ACC112 (cell line): ENCODE data around the gene EPM2AIP1.

Source experiments
- H2AFZ ChIP-seq: fragments of 200-600 bp; sonication (generic); one replicate; pipeline ENCODE4 v1.6.0; 2017; ENCODE audit warnings: antibody characterized with exemption, low read length; ENCODE audit not compliant: unreplicated experiment
- H3K27ac ChIP-seq: fragments of 200-600 bp; sonication (generic); 2 replicates; pipeline ENCODE4 v1.5.1; 2014; ENCODE audit warnings: low read depth, mild to moderate bottlenecking, antibody characterized with exemption, low read length, moderate library complexity
- H3K27me3 ChIP-seq: fragments of 200-600 bp; sonication (generic); 2 replicates; pipeline ENCODE4 v1.6.1; 2014; ENCODE audit warnings: mild to moderate bottlenecking, antibody characterized with exemption, low read length, moderate library complexity, mixed read lengths; ENCODE audit not compliant: insufficient read depth
- H3K36me3 ChIP-seq: fragments of 200-600 bp; sonication (generic); 2 replicates; pipeline ENCODE4 v1.6.1; 2016; ENCODE audit warnings: mild to moderate bottlenecking, antibody characterized with exemption, low read length, moderate library complexity, mixed read lengths; ENCODE audit not compliant: insufficient read depth
- H3K4me1 ChIP-seq: fragments of 200-600 bp; sonication (generic); one replicate; pipeline ENCODE4 v1.6.1; 2016; ENCODE audit warnings: low read length, mixed read lengths; ENCODE audit not compliant: insufficient read depth, unreplicated experiment, control insufficient read depth
- H3K4me3 ChIP-seq: fragments of 200-600 bp; sonication (generic); 2 replicates; pipeline ENCODE4 v1.5.1; 2014; ENCODE audit warnings: mild to moderate bottlenecking, low read depth, low read length
- H3K79me2 ChIP-seq: fragments of 200-600 bp; sonication (generic); one replicate; pipeline ENCODE4 v1.6.0; 2016; ENCODE audit warnings: low read length; ENCODE audit not compliant: control insufficient read depth, unreplicated experiment, insufficient read depth

Gene EPM2AIP1

GRCh38 chr3:36937492-36937891, 55.4 kb downstream of the EPM2AIP1 start:
- Histone ChIP-seq H2AFZ (no peak overlapping the region), H3K79me2 (peaks cover 1% of the 10 kb centered on the region), H3K27ac (no peak overlapping the region), H3K27me3 (no peaks in the 10 kb centered on the region), H3K4me1 (peaks cover 17% of the 10 kb centered on the region), H3K4me3 (no peak overlapping the region), H3K36me3 (no peaks in the 10 kb centered on the region)
